ENCODE results near the gene PDX1. TPM values are rescaled to one million over a fixed set of nuclear protein-coding genes. Genes with fewer than 3 reads are reported as not detected.

Gene PDX1
- total RNA-seq, 3 donors from 2014 or later (not counting 1 experiment from before 2014, with no cell fraction given): not detected

DNA sequence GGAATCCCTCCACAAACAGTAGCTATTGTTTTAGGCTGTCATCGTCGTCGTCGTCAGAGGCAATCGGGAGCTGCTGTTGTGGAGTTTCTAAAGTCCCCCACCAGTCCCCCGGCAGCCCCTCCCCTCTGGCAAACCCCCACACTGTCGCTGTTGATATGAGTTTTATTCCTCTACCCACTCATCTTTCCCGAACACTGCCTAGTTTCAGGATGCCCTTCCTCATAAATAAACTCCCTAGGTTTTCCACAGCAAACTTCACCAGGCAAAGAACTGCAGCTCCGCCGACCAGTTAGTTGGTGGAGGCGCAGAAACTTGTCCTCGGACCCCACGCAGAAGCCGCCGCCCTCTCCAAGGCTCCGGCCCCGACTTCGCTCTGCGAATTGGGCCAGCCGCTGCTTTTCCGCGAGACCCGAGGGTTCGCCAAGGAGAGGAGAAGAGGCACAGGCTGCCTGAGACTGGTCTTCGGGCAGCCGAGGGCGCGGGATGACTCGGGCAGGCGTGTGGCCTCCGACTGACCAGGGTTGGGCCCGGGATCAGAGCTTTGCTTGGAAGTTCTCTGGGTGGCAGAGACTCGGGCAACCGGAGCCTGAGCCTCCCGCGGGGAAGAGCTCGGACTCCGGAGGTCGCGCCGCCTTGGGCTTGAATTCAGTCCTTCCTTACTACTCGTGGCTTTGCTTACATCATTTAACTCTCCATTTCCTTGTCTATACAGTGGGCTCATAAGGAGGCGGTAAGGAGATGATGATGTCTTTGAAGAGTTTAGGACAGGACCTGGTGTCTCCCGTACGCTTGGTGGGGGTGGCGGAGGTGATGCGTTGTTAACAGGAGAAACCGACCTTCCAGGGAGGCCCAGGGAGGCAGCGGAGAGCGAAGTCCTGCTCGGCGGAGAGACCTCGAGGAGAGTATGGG, 7.9 kb downstream of the PDX1 start:
- H3K27me3 ChIP-seq (ENCODE audit: control insufficient read depth, insufficient read depth, low read length): peaks cover 52% of the 10 kb centered on the region
- H3K27ac Mint-ChIP-seq: no peak overlapping the region
- ATAC-seq (no peak), DNase-seq (no peak)
- no peaks in the 10 kb centered on the region for H3K36me3 Mint-ChIP-seq
- TF ChIP-seq, protein P1, sequence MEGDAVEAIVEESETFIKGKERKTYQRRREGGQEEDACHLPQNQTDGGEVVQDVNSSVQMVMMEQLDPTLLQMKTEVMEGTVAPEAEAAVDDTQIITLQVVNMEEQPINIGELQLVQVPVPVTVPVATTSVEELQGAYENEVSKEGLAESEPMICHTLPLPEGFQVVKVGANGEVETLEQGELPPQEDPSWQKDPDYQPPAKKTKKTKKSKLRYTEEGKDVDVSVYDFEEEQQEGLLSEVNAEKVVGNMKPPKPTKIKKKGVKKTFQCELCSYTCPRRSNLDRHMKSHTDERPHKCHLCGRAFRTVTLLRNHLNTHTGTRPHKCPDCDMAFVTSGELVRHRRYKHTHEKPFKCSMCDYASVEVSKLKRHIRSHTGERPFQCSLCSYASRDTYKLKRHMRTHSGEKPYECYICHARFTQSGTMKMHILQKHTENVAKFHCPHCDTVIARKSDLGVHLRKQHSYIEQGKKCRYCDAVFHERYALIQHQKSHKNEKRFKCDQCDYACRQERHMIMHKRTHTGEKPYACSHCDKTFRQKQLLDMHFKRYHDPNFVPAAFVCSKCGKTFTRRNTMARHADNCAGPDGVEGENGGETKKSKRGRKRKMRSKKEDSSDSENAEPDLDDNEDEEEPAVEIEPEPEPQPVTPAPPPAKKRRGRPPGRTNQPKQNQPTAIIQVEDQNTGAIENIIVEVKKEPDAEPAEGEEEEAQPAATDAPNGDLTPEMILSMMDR (IDR thresholded peaks at IDR 0.05): no peak
- H3K9me3 ChIP-seq (ENCODE audit: control insufficient read depth, insufficient read depth, low read length): peaks cover 3% of the 10 kb centered on the region
- H3K4me1 ChIP-seq (ENCODE audit: control insufficient read depth, insufficient read depth, low read length): peaks cover 6% of the 10 kb centered on the region
- WGBS (ENCODE audit: insufficient coverage): 12% methylated on average over 49 of the region's 53 CpGs
- H3K36me3 ChIP-seq (ENCODE audit: control insufficient read depth, insufficient read depth, low read length): no peaks in the 10 kb centered on the region
- H3K4me3 ChIP-seq (ENCODE audit: low read length): no peak overlapping the region
- intact Hi-C loops (cut with micrococcal nuclease): no loop called here
- H3K4me1 Mint-ChIP-seq: peaks cover 7 to 9% of the 10 kb centered on the region in 2 donors
- no peak overlapping the region for H3K27ac ChIP-seq (ENCODE audit: low read length)
- no peak overlapping the region for H3K4me3 Mint-ChIP-seq
- peaks cover 71 to 85% of the 10 kb centered on the region in 2 donors for H3K27me3 Mint-ChIP-seq (ENCODE audit: low read depth in 2 of 2)
- H3K9me3 Mint-ChIP-seq: no peaks in the 10 kb centered on the region

DNA sequence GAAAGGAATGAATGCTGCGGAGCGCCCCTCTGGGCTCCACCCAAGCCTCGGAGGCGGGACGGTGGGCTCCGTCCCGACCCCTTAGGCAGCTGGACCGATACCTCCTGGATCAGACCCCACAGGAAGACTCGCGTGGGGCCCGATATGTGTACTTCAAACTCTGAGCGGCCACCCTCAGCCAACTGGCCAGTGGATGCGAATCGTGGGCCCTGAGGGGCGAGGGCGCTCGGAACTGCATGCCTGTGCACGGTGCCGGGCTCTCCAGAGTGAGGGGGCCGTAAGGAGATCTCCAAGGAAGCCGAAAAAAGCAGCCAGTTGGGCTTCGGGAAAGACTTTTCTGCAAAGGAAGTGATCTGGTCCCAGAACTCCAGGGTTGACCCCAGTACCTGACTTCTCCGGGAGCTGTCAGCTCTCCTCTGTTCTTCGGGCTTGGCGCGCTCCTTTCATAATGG, 8.6 kb downstream of the PDX1 start:
- DNase-seq: no peak
- intact Hi-C loops (cut with micrococcal nuclease): no loop called here
- H3K4me3 Mint-ChIP-seq: no peak overlapping the region
- H3K27ac Mint-ChIP-seq: no peak overlapping the region
- peaks cover 67 to 78% of the 10 kb centered on the region in 2 donors for H3K27me3 Mint-ChIP-seq (ENCODE audit: low read depth in 2 of 2)
- TF ChIP-seq, protein P1 (IDR thresholded peaks at IDR 0.05): no peak
- peaks cover 6% of the 10 kb centered on the region for H3K4me1 ChIP-seq (ENCODE audit: control insufficient read depth, insufficient read depth, low read length)
- H3K36me3 Mint-ChIP-seq: no peaks in the 10 kb centered on the region
- no peak overlapping the region for H3K27ac ChIP-seq (ENCODE audit: low read length)
- no peaks in the 10 kb centered on the region for H3K36me3 ChIP-seq (ENCODE audit: control insufficient read depth, insufficient read depth, low read length)
- ATAC-seq: no peak
- H3K4me1 Mint-ChIP-seq: peaks cover 7 to 9% of the 10 kb centered on the region in 2 donors
- WGBS (ENCODE audit: insufficient coverage): 10% methylated on average over 26 of the region's 26 CpGs
- H3K9me3 ChIP-seq (ENCODE audit: control insufficient read depth, insufficient read depth, low read length): peaks cover 3% of the 10 kb centered on the region
- H3K27me3 ChIP-seq (ENCODE audit: control insufficient read depth, insufficient read depth, low read length): peaks cover 47% of the 10 kb centered on the region
- H3K4me3 ChIP-seq (ENCODE audit: low read length): no peak overlapping the region
- no peaks in the 10 kb centered on the region for H3K9me3 Mint-ChIP-seq

DNA sequence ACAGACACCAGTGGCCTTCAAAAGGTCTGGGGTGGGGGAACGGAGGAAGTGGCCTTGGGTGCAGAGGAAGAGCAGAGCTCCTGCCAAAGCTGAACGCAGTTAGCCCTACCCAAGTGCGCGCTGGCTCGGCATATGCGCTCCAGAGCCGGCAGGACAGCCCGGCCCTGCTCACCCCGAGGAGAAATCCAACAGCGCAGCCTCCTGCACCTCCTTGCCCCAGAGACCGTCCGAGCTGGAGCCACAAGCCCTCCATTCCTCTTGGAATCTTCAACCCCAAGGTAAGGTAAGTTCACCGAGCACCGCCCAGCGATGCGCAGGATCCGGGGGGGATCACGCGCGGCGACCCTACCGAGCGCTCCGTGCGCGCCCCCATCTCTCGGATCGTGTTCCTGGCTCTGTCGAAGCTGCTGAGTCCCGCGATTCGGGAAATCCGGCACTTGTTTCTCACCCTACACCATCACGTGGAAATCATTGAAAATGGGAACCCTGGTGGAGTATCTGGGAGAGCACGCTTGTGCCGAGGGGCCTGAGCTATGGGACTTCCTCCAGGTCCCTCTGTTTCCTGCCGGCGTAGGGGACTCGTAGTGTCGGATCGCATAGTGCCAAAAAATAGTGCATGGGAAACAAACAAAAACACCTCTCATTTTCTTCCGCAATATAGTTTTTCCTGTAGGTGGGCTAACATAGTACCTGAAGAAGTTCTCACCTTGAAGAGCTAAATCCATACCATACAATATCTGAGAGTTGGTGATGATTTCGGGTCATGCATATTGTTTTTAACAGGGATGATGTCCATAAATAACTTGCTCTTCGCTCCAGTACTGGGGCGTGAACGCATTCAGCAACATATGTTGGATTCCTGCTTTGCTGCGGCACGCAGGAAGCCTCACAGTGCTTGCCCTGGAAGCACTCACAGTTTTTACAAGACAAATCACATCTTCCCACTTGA, 9.3 kb downstream of the PDX1 start:
- Mint-ChIP-seq H3K27me3 (ENCODE audit: low read depth in 2 of 2) (peaks cover 61 to 71% of the 10 kb centered on the region in 2 donors), H3K36me3 (no peaks in the 10 kb centered on the region), H3K4me3 (no peak overlapping the region), H3K9me3 (no peaks in the 10 kb centered on the region), H3K27ac (no peak overlapping the region), H3K4me1 (peaks cover 7 to 9% of the 10 kb centered on the region in 2 donors)
- ATAC-seq (no peak), DNase-seq (no peak)
- H3K27me3 ChIP-seq (ENCODE audit: control insufficient read depth, insufficient read depth, low read length): peaks cover 42% of the 10 kb centered on the region
- H3K36me3 ChIP-seq (ENCODE audit: control insufficient read depth, insufficient read depth, low read length): no peaks in the 10 kb centered on the region
- peaks cover 6% of the 10 kb centered on the region for H3K4me1 ChIP-seq (ENCODE audit: control insufficient read depth, insufficient read depth, low read length)
- no peak overlapping the region for H3K4me3 ChIP-seq (ENCODE audit: low read length)
- peaks cover 3% of the 10 kb centered on the region for H3K9me3 ChIP-seq (ENCODE audit: control insufficient read depth, insufficient read depth, low read length)
- intact Hi-C loops (cut with micrococcal nuclease): no loop called here
- 8% methylated on average over 45 of the region's 48 CpGs for WGBS (ENCODE audit: insufficient coverage)
- TF ChIP-seq, protein P1 (IDR thresholded peaks at IDR 0.05): no peak
- no peak overlapping the region for H3K27ac ChIP-seq (ENCODE audit: low read length)
